Pancreas (tissue), 10 donors: Measurements from ENCODE around the gene C2CD4C. TPM values are rescaled to one million over a fixed set of nuclear protein-coding genes. Genes with fewer than 3 reads are reported as not detected.
A peak's percentile ranks its signal among the peaks of the same experiment; 100 is the strongest.

Experiments used
- ATAC-seq, 4 donors: fragments of 200-7000 bp; cut with Tn5 transposase; one replicate each; pipeline versions ENCODE4 v1.8.0 to v1.9.1; 2020; ENCODE audit warnings: mild to moderate bottlenecking in 4 of 4, moderate library complexity in 4 of 4
- DNase-seq, 6 donors: peaks; one replicate each; pipeline ENCODE4 v3.0.0-alpha.2; 2020
- FAIRE-seq: peaks from 2 replicates; lab custom pipeline; 2012; peaks lifted over from hg19 to GRCh38; lab: Jason Lieb, UNC
- H3K27ac ChIP-seq, 4 donors: fragments of 200-600 bp; sonication (generic); 1 replicate in 3 of 4; 2 replicates in 1 of 4; pipeline versions ENCODE4 v1.5.0 to v1.8.0; 2020
- H3K27me3 ChIP-seq, 4 donors: fragments of 200-600 bp; one replicate each; pipeline ENCODE4 v1.8.0; 2021
- H3K36me3 ChIP-seq, 3 donors: fragments of 200-600 bp; sonication (generic) in 1 of 3; one replicate each; pipeline versions ENCODE4 v1.5.0 to v1.8.0; 2020 to 2021
- H3K4me1 ChIP-seq, 3 donors: fragments of 200-600 bp; one replicate each; pipeline ENCODE4 v1.8.0; 2021
- H3K4me3 ChIP-seq, 4 donors: fragments of 200-600 bp; sonication (generic) in 2 of 4; one replicate each; pipeline versions ENCODE4 v1.5.0 to v1.8.0; 2020 to 2021
- H3K9me3 ChIP-seq, 4 donors: fragments of 200-600 bp; one replicate each; pipeline ENCODE4 v1.8.0; 2021
- CTCF ChIP-seq, 4 donors: fragments of 200-600 bp; sonication (generic) in 3 of 4; IDR thresholded peaks; one replicate each; pipeline versions ENCODE4 v1.5.0 to v1.8.0; 2021; ENCODE audit warnings: antibody characterized with exemption in 4 of 4
- WGBS, 2 donors: extraction: QIAGEN DNeasy Blood & Tissue Kit; methylation state at CpG; one replicate each; pipeline ENCODE4 v1.1.7; 2013; 5-methylcytosine and 5-hydroxymethylcytosine counted together
- intact Hi-C, 3 donors: fragments of 100-400 bp; cut with DNase I; formaldehyde crosslinking; loops; one replicate each; pipeline versions ENCODE4 v1.11.1 to v1.14.2; 2022
- polyA plus RNA-seq, 2 donors: library from polyadenylated mRNA; stranded (reverse); fragments of 200-250 nt; gene quantifications; one replicate each; pipeline ENCODE4 v1.2.3, GENCODE V29; 2013
- total RNA-seq, 6 donors: library from RNA; stranded (reverse); fragmentation: NEBNext Ultra II Directional in 4 of 6; extraction: Animal tissue kit (Norgen Biotek cat#: 25700) in 4 of 6; gene quantifications; one replicate each; pipeline versions ENCODE4 v1.2.1 to v1.2.4, GENCODE V29; 2021 to 2023
- donor health status: healthy with polysubstance abuse.
- donor health status: DM: no; HTN: no; CAD: no; lungs with moderate emphysema.
- donor health status: DM: no; HTN: no; CAD: no.
- donor health status: control.
- donor health status: control.
- donor health status: Bipolar disorder and iron deficiency.
- donor health status: DM: yes; HTN: yes; CAD: no.
- donor health status: DM: no; HTN: no; CAD: no.
- donor health status: DM: no; HTN: no; CAD: no.
- donor health status: DM: yes; HTN: yes; CAD: no.

Gene C2CD4C
- total and polyA plus RNA-seq, 8 donors, result 0.16 to 2.1 (median 0.90) TPM

DNA sequence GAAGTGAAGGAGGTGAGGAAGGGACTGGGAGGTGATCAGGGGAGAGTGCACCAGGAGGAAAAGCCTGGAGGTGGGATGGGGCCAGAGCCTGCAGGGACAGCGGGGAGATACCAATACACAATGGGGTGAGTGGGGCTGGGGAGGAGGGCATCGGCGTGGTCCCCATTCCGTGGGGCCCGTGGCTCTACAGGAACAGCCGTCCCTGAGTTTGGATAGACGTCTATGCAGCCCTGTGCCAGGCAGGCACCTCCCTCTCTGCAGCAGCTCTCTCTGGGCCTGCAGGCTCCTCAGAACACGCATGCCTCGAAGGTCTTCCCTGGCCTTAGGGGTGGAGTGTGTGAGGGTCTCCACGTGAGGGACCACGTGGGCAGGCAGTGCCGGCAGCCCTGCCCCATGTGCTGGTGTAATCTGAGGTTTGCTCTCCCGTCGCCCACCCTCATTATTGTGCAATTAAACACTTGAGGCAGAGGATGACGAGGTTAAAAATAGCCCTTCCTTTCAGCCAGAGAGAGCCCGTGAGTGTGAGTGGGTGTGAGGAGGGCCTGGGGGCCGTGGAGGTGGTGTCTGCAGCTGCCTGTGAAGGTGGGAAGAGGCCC is 16.5 kb downstream of the C2CD4C start:
- no peaks in the 10 kb centered on the region for H3K36me3 ChIP-seq
- no peak for ATAC-seq
- DNase-seq, result peak in 2 of 6 donors; percentile 5 to 37
- H3K27ac ChIP-seq, result no peak overlapping the region
- H3K4me3 ChIP-seq, result no peak overlapping the region
- WGBS, 2 donors, result 42 to 58% methylated on average over 17 of the region's 17 CpGs
- FAIRE-seq, result no peak
- no peaks in the 10 kb centered on the region for H3K9me3 ChIP-seq
- intact Hi-C loops, result no loop called here
- no peaks in the 10 kb centered on the region for H3K4me1 ChIP-seq
- H3K27me3 ChIP-seq, result peaks cover 0 to 3% (median 2%) of the 10 kb centered on the region in 4 donors
- no peak for TF ChIP-seq CTCF (IDR thresholded peaks at IDR 0.05)

GRCh38 chr19:391726-392374 is 17.1 kb downstream of the C2CD4C start:
- FAIRE-seq (no peak), DNase-seq (peak in 2 of 6 donors; percentile 5 to 37)
- TF ChIP-seq CTCF (IDR thresholded peaks at IDR 0.05), result no peak

DNA sequence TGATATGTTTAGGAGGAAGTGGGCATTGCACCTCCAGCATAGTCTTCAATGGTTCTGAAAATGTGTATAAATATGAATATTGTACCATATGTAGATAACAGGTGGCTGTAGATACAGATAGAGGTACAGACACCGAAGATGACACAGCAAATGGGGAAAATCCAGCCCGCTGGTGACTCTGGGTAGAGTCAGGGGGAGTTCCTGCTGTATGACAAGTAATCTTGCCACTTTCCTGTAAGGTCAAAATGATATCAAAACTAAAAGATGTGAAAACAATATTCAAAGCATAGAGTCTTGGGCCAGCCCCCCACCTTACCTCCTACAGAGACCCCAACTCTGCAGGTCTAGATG is 17.8 kb downstream of the C2CD4C start:
- TF ChIP-seq CTCF (IDR thresholded peaks at IDR 0.05), result no peak
- no peaks in the 10 kb centered on the region for H3K9me3 ChIP-seq
- intact Hi-C loops, result no loop called here
- DNase-seq (no peak), ATAC-seq (no peak), FAIRE-seq (no peak)
- no peak overlapping the region for H3K27ac ChIP-seq
- no peaks in the 10 kb centered on the region for H3K36me3 ChIP-seq
- 57 to 70% methylated on average over 2 of the region's 2 CpGs for WGBS, 2 donors
- H3K4me3 ChIP-seq, result no peak overlapping the region
- peaks cover 0 to 3% (median 2%) of the 10 kb centered on the region in 4 donors for H3K27me3 ChIP-seq
- no peaks in the 10 kb centered on the region for H3K4me1 ChIP-seq

More at GRCh38 chr19:391726-392374, 17.1 kb downstream of the C2CD4C start:
- no peak for ATAC-seq
- no peaks in the 10 kb centered on the region for H3K4me1 ChIP-seq
- no peak overlapping the region for H3K4me3 ChIP-seq
- H3K27me3 ChIP-seq, result peaks cover 0 to 3% (median 2%) of the 10 kb centered on the region in 4 donors
- 68 to 78% methylated on average over 30 of the region's 30 CpGs for WGBS, 2 donors
- intact Hi-C loops, result no loop called here
- H3K36me3 ChIP-seq, result no peaks in the 10 kb centered on the region
- no peak overlapping the region for H3K27ac ChIP-seq
- no peaks in the 10 kb centered on the region for H3K9me3 ChIP-seq

GRCh38 chr19:390386-391206 is 18.4 kb downstream of the C2CD4C start:
- TF ChIP-seq CTCF (IDR thresholded peaks at IDR 0.05), result no peak
- 63 to 77% methylated on average over 29 to 30 of the region's 30 CpGs for WGBS, 2 donors
- no peak for ATAC-seq

More at GRCh38 chr19:390386-391206, 18.4 kb downstream of the C2CD4C start:
- Histone ChIP-seq H3K27me3 (peaks cover 0 to 3% (median 2%) of the 10 kb centered on the region in 4 donors), H3K36me3 (no peaks in the 10 kb centered on the region), H3K27ac (no peak overlapping the region), H3K4me1 (no peaks in the 10 kb centered on the region), H3K9me3 (no peaks in the 10 kb centered on the region), H3K4me3 (no peak overlapping the region)
- FAIRE-seq (no peak), DNase-seq (peak in 2 of 6 donors; percentile 1 to 51)
- intact Hi-C loops, result no loop called here
